HUES64 (cell line): ENCODE results near the gene RCAN2.

Experiments used
- H3K27ac ChIP-seq: 2 replicates; pipeline ENCODE4 v1.7.0; 2013; ENCODE audit warnings: low read depth, low read length, inconsistent platforms
- H3K27me3 ChIP-seq: 2 replicates; pipeline ENCODE4 v1.6.1; 2013; ENCODE audit warnings: mild to moderate bottlenecking, low read length; ENCODE audit not compliant: insufficient read depth
- H3K36me3 ChIP-seq: 2 replicates; pipeline ENCODE4 v1.6.1; 2013; ENCODE audit warnings: mild to moderate bottlenecking, low read length; ENCODE audit not compliant: insufficient read depth
- H3K4me1 ChIP-seq: 2 replicates; pipeline ENCODE4 v1.6.1; 2013; ENCODE audit warnings: mild to moderate bottlenecking, low read length, moderate library complexity; ENCODE audit not compliant: insufficient read depth
- H3K4me3 ChIP-seq: 2 replicates; pipeline ENCODE4 v1.5.1; 2013; ENCODE audit warnings: mild to moderate bottlenecking, low read length, moderate library complexity
- H3K9ac ChIP-seq: 2 replicates; pipeline ENCODE4 v1.6.1; 2013; ENCODE audit warnings: mild to moderate bottlenecking, low read depth, low read length
- H3K9me3 ChIP-seq: 2 replicates; pipeline ENCODE4 v1.6.1; 2013; ENCODE audit warnings: low read depth, low read length; ENCODE audit not compliant: insufficient read depth
- WGBS: fragments of 150-250, 120-280 bp; methylation state at CpG from one replicate; pipeline ENCODE4 v1.1.7; 2013; ENCODE audit warnings: missing lambda C conversion rate; 5-methylcytosine and 5-hydroxymethylcytosine counted together

RCAN2 gene

DNA sequence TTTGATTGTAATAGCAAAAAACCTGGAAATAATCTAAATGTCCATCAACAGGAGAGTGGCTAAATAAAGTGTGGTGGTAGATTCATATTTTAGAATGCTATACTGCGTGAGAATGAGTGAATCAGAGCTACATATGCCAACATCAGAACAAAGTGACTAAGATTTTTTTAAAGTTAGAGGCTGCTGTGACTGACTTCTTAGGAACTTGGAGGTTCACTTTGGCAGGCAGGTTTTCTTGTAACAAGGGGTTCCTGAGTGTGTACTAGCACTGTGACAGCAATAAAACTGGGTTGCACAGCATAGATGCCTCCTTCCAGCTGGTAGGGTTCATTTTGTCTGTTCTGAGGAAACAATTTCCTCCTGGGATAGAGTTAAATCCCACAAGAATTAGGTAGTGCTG lies 245.2 kb downstream of the RCAN2 start:
- no peaks in the 10 kb centered on the region; the same call in 1 of the 2 replicates for H3K4me1 ChIP-seq
- H3K27me3 ChIP-seq: no peaks in the 10 kb centered on the region

GRCh38 chr6:46244670-46245069 lies 246.6 kb downstream of the RCAN2 start:
- H3K27me3 ChIP-seq: no peaks in the 10 kb centered on the region
- no peak overlapping the region for H3K9ac ChIP-seq
- H3K9me3 ChIP-seq: no peaks in the 10 kb centered on the region
- H3K36me3 ChIP-seq: no peaks in the 10 kb centered on the region
- no peak overlapping the region for H3K4me3 ChIP-seq
- H3K4me1 ChIP-seq: no peaks in the 10 kb centered on the region; the same call in 1 of the 2 replicates
- no peak overlapping the region for H3K27ac ChIP-seq
- WGBS: 97% methylated on average over 1 of the region's 1 CpG

More for the DNA sequence above, 245.2 kb downstream of the RCAN2 start:
- 100% methylated on average over 1 of the region's 1 CpG for WGBS
- H3K36me3 ChIP-seq: no peaks in the 10 kb centered on the region
- H3K27ac ChIP-seq: no peak overlapping the region
- H3K9me3 ChIP-seq: no peaks in the 10 kb centered on the region
- no peak overlapping the region for H3K4me3 ChIP-seq
- no peak overlapping the region for H3K9ac ChIP-seq

GRCh38 chr6:46243754-46244153 lies 247.5 kb downstream of the RCAN2 start:
- H3K9me3 ChIP-seq: no peaks in the 10 kb centered on the region
- H3K27ac ChIP-seq: no peak overlapping the region
- no peaks in the 10 kb centered on the region for H3K27me3 ChIP-seq
- no peak overlapping the region for H3K9ac ChIP-seq
- no peak overlapping the region for H3K4me3 ChIP-seq
- 92% methylated on average over 5 of the region's 5 CpGs for WGBS
- H3K4me1 ChIP-seq: no peaks in the 10 kb centered on the region; the same call in 1 of the 2 replicates
- H3K36me3 ChIP-seq: no peaks in the 10 kb centered on the region

- H3K27me3 ChIP-seq: no peaks in the 10 kb centered on the region
- H3K4me1 ChIP-seq: no peaks in the 10 kb centered on the region; the same call in 1 of the 2 replicates
- no peaks in the 10 kb centered on the region for H3K9me3 ChIP-seq
- WGBS: 97% methylated on average over 4 of the region's 4 CpGs
- no peak overlapping the region for H3K9ac ChIP-seq
- H3K36me3 ChIP-seq: no peaks in the 10 kb centered on the region
- no peak overlapping the region for H3K27ac ChIP-seq
- no peak overlapping the region for H3K4me3 ChIP-seq
Measured at GRCh38 chr6:46242921-46243320, 248.3 kb downstream of the RCAN2 start.

DNA sequence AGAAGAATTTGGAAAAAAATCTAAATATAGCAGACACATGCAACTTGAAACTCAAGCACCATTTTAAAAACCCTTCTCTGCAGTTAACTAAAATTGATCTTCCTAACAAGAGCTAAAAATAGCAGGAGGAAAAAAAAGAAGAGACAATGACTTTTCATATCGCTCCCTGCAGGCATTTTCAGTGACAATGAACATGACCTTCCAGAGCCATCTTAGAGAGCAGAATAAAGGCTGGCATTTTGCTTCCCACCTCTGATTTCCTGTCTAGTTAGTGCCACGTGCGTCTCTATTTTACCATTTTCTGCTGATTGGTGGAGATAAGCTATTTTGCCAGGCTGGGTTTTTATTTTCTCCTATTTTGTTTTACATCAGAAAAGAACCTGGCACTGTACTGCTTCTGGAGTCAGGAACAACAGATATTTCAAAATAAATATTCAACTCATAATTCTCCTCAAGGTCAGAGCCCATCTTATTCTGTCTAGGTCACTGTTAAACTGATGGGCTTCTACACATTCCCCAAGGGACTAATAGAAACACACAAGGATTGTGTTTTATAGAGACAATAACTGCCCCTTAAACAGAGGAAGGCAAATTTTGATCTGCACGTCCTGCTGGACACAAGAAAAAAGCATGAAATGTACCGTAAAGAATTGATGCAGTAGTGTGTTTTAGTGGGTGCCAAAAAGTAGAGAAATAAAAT lies 250.2 kb downstream of the RCAN2 start:
- H3K4me1 ChIP-seq: no peaks in the 10 kb centered on the region; the same call in 1 of the 2 replicates
- no peaks in the 10 kb centered on the region for H3K9me3 ChIP-seq
- no peak overlapping the region for H3K4me3 ChIP-seq
- no peaks in the 10 kb centered on the region for H3K36me3 ChIP-seq
- no peak overlapping the region for H3K9ac ChIP-seq
- H3K27ac ChIP-seq: no peak overlapping the region
- WGBS: 90% methylated on average over 5 of the region's 5 CpGs
- H3K27me3 ChIP-seq: no peaks in the 10 kb centered on the region

- Histone ChIP-seq H3K27ac (no peak overlapping the region), H3K36me3 (no peaks in the 10 kb centered on the region), H3K4me1 (no peaks in the 10 kb centered on the region), H3K9ac (no peak overlapping the region), H3K4me3 (no peak overlapping the region), H3K27me3 (no peaks in the 10 kb centered on the region), H3K9me3 (no peaks in the 10 kb centered on the region)
- 88% methylated on average over 1 of the region's 1 CpG for WGBS
Measured at GRCh38 chr6:46236752-46237151, 254.5 kb downstream of the RCAN2 start.

- H3K36me3 ChIP-seq: no peaks in the 10 kb centered on the region
- no peak overlapping the region for H3K4me3 ChIP-seq
- WGBS: 93% methylated on average over 3 of the region's 3 CpGs
- no peak overlapping the region for H3K9ac ChIP-seq
- peaks cover 7% of the 10 kb centered on the region for H3K9me3 ChIP-seq
- H3K27ac ChIP-seq: no peak overlapping the region
- H3K27me3 ChIP-seq: no peaks in the 10 kb centered on the region
- H3K4me1 ChIP-seq: no peaks in the 10 kb centered on the region
Measured at GRCh38 chr6:46235242-46235641, 256.0 kb downstream of the RCAN2 start.

- Histone ChIP-seq H3K9me3 (peaks cover 11% of the 10 kb centered on the region), H3K36me3 (no peaks in the 10 kb centered on the region), H3K4me1 (no peaks in the 10 kb centered on the region), H3K27me3 (no peaks in the 10 kb centered on the region), H3K4me3 (no peak overlapping the region), H3K9ac (no peak overlapping the region), H3K27ac (no peak overlapping the region)
- WGBS: 95% methylated on average over 3 of the region's 3 CpGs
Measured at GRCh38 chr6:46234700-46235099, 256.5 kb downstream of the RCAN2 start.

GRCh38 chr6:46234156-46234556 lies 257.1 kb downstream of the RCAN2 start:
- Histone ChIP-seq H3K4me3 (no peak overlapping the region), H3K36me3 (no peaks in the 10 kb centered on the region), H3K9ac (no peak overlapping the region), H3K27ac (no peak overlapping the region), H3K4me1 (no peaks in the 10 kb centered on the region), H3K27me3 (no peaks in the 10 kb centered on the region), H3K9me3 (peaks cover 11% of the 10 kb centered on the region)
- WGBS: 95% methylated on average over 2 of the region's 2 CpGs

DNA sequence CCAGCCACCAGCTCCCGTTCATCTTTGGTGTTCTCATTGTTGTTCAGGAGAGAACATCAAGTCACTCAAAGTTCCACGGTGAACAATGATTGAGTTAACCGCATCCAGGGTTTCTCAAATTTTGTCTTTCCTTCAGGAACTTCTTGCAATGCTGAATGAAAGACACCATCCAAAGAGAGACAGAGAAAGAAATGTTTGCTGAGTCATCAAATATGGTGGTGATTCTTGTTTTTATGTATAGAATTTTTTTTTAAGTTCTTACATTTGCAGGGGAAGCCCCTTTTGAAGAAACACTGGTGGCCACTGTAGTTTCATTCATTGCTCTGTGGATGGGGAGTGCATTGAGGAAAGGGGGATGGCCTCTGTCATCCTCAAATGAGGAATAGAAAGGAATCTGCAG lies 258.1 kb downstream of the RCAN2 start:
- H3K36me3 ChIP-seq: no peaks in the 10 kb centered on the region
- H3K27ac ChIP-seq: no peak overlapping the region
- H3K9me3 ChIP-seq: peaks cover 11% of the 10 kb centered on the region
- H3K4me1 ChIP-seq: no peaks in the 10 kb centered on the region
- H3K27me3 ChIP-seq: no peaks in the 10 kb centered on the region
- H3K9ac ChIP-seq: no peak overlapping the region
- H3K4me3 ChIP-seq: no peak overlapping the region
- WGBS: 94% methylated on average over 3 of the region's 3 CpGs

DNA sequence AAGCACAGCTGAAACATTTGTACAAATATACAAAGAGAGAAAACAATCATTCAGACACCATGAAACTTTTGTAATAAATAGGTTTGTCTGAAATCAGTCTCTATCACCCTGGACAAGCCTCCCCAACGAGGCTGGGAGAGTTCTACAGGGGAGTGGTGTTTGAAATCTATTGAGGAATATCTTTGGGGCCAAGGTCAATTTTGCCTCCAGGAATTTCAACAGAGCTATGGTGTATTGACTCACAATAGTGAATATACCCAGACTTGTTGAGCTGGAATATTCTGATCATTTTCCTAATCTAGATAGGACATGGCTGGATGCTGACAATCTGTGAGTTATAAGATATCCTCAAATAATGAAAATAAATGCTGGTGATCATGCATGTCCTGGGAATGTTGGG lies 269.0 kb downstream of the RCAN2 start:
- Histone ChIP-seq H3K36me3 (no peaks in the 10 kb centered on the region), H3K27me3 (no peaks in the 10 kb centered on the region), H3K4me3 (no peak overlapping the region), H3K9me3 (no peaks in the 10 kb centered on the region), H3K9ac (no peak overlapping the region), H3K4me1 (peaks cover 6% of the 10 kb centered on the region; the same call in 1 of the 2 replicates), H3K27ac (no peak overlapping the region)
- WGBS: 64% methylated on average over 1 of the region's 1 CpG
